Dendritic cell treated with granulocyte-macrophage colony-stimulating factor and Interleukin-4, amounts not matched to agents 40 ng/mL and 50 ng/mL, for 4 days (primary cell): ENCODE results near the gene CEACAM21.

Source experiments
- H3K27ac Mint-ChIP-seq: one replicate; pipeline ENCODE4 v1.8.0; 2022; ENCODE audit warnings: mild to moderate bottlenecking, mixed read lengths
- H3K27me3 Mint-ChIP-seq: one replicate; pipeline ENCODE4 v1.8.0; 2022; ENCODE audit warnings: mild to moderate bottlenecking, mixed read lengths
- H3K36me3 Mint-ChIP-seq: one replicate; pipeline ENCODE4 v1.8.0; 2022; ENCODE audit warnings: low read depth, mixed read lengths
- H3K4me1 Mint-ChIP-seq: one replicate; pipeline ENCODE4 v1.8.0; 2022; ENCODE audit warnings: low read depth, mixed read lengths
- H3K4me3 Mint-ChIP-seq: one replicate; pipeline ENCODE4 v1.8.0; 2022; ENCODE audit warnings: mild to moderate bottlenecking, moderate library complexity, mixed read lengths
- H3K9me3 Mint-ChIP-seq: one replicate; pipeline ENCODE4 v1.8.0; 2022; ENCODE audit warnings: mixed read lengths
- intact Hi-C: fragments of 100-400 bp; cut with micrococcal nuclease; formaldehyde crosslinking; loops from one replicate; pipeline ENCODE4 v1.15.0; 2022

CEACAM21 gene

GRCh38 chr19:41584931-41585330 is 9.0 kb downstream of the CEACAM21 start:
- Mint-ChIP-seq H3K4me3 (no peak overlapping the region), H3K27ac (no peak overlapping the region), H3K9me3 (peaks cover 30% of the 10 kb centered on the region), H3K4me1 (peaks cover 6% of the 10 kb centered on the region), H3K27me3 (peaks cover 2% of the 10 kb centered on the region), H3K36me3 (peaks cover 48% of the 10 kb centered on the region)
- intact Hi-C loops, result no loop called here

- peaks cover 6% of the 10 kb centered on the region for H3K4me1 Mint-ChIP-seq
- H3K27ac Mint-ChIP-seq, result no peak overlapping the region
- peaks cover 20% of the 10 kb centered on the region for H3K9me3 Mint-ChIP-seq
- H3K4me3 Mint-ChIP-seq, result no peak overlapping the region
- peaks cover 37% of the 10 kb centered on the region for H3K36me3 Mint-ChIP-seq
- intact Hi-C loops, result no loop called here
- peaks cover 8% of the 10 kb centered on the region for H3K27me3 Mint-ChIP-seq
Observed at GRCh38 chr19:41586064-41586463, 10.1 kb downstream of the CEACAM21 start.

- intact Hi-C loops, result no loop called here
- H3K9me3 Mint-ChIP-seq, result peaks cover 10% of the 10 kb centered on the region
- H3K4me3 Mint-ChIP-seq, result no peak overlapping the region
- peaks cover 6% of the 10 kb centered on the region for H3K4me1 Mint-ChIP-seq
- no peak overlapping the region for H3K27ac Mint-ChIP-seq
- peaks cover 25% of the 10 kb centered on the region for H3K36me3 Mint-ChIP-seq
- H3K27me3 Mint-ChIP-seq, result peaks cover 10% of the 10 kb centered on the region
Observed at GRCh38 chr19:41587101-41587837, 11.3 kb downstream of the CEACAM21 start.

DNA sequence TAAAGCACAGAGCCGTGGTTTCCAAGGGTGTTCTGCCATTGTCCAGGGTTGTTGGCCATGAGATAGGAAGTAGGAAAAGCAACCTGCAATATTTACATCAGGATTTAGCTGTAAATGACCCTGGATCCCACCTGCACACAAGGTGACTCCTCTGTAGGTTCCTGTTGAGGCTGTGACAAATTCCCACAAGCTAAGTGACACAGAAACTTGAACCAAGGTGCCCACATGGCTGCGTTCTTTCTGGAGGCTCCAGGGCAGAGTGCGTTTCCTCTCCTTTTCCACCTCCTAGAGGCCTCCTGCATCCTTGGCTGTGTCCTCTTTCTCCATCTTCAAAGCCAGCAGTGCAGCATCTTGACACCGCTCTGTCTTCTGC is 11.9 kb downstream of the CEACAM21 start:
- intact Hi-C loops, result no loop called here
- peaks cover 6% of the 10 kb centered on the region for H3K4me1 Mint-ChIP-seq
- no peak overlapping the region for H3K4me3 Mint-ChIP-seq
- H3K9me3 Mint-ChIP-seq, result peaks cover 4% of the 10 kb centered on the region
- H3K27ac Mint-ChIP-seq, result no peak overlapping the region
- H3K27me3 Mint-ChIP-seq, result peaks cover 15% of the 10 kb centered on the region
- peaks cover 19% of the 10 kb centered on the region for H3K36me3 Mint-ChIP-seq

GRCh38 chr19:41588497-41589209 is 12.7 kb downstream of the CEACAM21 start:
- Mint-ChIP-seq H3K9me3 (no peaks in the 10 kb centered on the region), H3K36me3 (peaks cover 14% of the 10 kb centered on the region), H3K27me3 (peaks cover 15% of the 10 kb centered on the region), H3K4me3 (no peak overlapping the region), H3K4me1 (peaks cover 6% of the 10 kb centered on the region), H3K27ac (no peak overlapping the region)
- intact Hi-C loops, result no loop called here

DNA sequence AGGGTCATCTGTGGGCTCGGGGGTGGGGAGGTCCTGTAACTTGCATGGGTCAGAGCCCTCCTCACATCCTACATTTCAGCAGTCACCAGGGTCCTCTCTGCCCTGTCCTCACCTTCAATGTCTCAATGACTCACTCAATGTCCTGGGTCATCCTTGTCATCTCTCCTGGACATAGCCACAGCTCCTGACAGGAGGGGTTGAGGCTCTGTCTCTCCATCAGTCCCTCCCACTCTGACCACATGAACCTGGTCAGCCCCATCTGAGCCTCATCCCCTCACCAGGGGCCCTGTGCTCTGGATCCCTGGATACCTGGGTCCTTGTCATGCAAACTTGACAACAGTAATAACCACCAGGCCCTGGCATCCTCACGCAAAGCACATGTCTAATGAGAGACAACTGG is 13.4 kb downstream of the CEACAM21 start:
- no peak overlapping the region for H3K27ac Mint-ChIP-seq
- no peak overlapping the region for H3K4me3 Mint-ChIP-seq
- H3K9me3 Mint-ChIP-seq, result no peaks in the 10 kb centered on the region
- H3K4me1 Mint-ChIP-seq, result peaks cover 8% of the 10 kb centered on the region
- intact Hi-C loops, result no loop called here
- H3K27me3 Mint-ChIP-seq, result peaks cover 15% of the 10 kb centered on the region
- peaks cover 12% of the 10 kb centered on the region for H3K36me3 Mint-ChIP-seq

DNA sequence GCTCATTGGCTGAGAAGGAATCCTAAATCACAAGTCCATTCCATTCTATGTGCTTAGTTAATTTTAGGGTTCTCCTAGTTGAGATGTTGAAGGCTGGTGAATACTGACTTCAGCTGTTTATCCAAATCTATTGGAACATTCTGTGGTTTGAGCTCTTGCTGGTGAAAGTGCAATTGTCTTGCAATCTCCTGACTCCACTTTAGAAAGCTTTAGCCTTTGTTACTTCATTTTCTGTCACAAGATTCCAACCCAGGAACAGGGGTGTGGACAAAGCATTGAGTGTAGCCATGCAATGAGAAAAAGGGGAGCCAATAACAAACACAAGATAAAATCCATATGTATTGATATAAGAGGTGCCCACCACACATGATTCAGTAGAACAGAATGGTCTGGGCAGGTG is 15.0 kb downstream of the CEACAM21 start:
- Mint-ChIP-seq H3K4me1 (peaks cover 5% of the 10 kb centered on the region), H3K9me3 (no peaks in the 10 kb centered on the region), H3K36me3 (no peaks in the 10 kb centered on the region), H3K27ac (no peak overlapping the region), H3K27me3 (peaks cover 17% of the 10 kb centered on the region), H3K4me3 (no peak overlapping the region)
- intact Hi-C loops, result no loop called here

DNA sequence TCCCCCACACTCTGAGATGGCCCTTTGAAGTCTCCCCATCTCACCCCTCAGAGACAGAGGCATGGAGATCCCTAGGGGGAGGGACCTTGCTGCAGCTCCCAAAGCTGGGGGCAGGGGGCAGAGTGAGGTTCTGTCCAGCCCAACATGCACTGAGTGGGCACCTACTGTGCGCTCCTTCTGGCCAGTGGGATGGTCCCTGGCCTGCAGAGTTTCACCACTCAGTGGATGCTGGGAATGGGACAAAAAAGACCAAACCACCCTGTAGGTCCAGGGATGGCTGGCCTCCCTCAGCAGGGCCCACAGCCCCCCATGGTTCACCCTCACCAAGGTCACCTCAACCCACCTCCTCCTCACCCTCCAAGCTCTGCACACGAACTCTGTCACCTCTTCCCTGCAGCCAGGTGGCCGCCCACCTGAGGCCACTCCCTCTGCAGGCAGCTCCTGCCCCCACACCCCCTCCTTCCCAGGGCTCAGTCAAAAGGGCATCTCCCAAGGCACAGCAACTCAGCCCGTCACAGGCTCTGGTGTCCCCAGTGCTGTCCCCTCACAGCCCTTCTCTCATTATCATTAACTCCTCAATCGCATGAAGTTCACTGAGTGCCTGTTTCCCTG is 16.1 kb downstream of the CEACAM21 start:
- Mint-ChIP-seq H3K4me3 (no peak overlapping the region), H3K9me3 (no peaks in the 10 kb centered on the region)
- intact Hi-C loops, result no loop called here

DNA sequence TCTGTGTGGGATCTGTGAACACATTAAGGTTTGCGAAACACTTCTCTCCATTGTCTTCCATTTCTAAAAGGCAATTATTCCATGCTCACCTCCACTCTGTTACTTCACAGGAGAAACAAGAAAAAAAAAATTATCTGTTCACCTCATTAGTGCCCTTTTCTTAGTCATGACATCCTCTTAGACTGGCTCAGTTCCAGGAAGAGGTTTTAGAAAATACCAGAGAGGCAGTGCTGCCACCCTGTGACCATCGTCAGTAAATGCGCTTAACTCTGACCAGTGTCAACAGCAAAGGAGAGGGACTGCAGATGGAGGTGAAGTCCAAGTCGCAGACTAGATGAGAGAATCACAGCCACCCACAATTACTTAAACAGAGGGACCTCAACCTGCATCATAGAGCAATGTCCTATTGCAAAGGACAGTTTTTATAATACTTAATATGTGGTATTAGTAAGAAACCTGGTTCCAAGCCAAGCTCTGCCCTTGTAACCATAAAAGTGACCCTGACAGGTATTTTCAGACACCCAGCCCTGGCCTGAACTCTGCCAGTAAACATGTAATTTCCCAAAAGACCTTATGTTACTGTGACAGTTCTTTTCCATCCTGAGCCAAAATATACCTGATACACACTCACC is 19.4 kb downstream of the CEACAM21 start:
- Mint-ChIP-seq H3K4me1 (peaks cover 16% of the 10 kb centered on the region), H3K27ac (no peak overlapping the region), H3K9me3 (no peaks in the 10 kb centered on the region), H3K36me3 (no peaks in the 10 kb centered on the region), H3K4me3 (no peak overlapping the region), H3K27me3 (peaks cover 16% of the 10 kb centered on the region)
- intact Hi-C loops, result loop anchor here (2.0 kb wide), 1 partner anchor 53 kb away; no protein-coding TSS in a partner anchor

More for the DNA sequence above, 16.1 kb downstream of the CEACAM21 start:
- Mint-ChIP-seq H3K27ac (no peak overlapping the region), H3K4me1 (peaks cover 5% of the 10 kb centered on the region), H3K36me3 (no peaks in the 10 kb centered on the region), H3K27me3 (peaks cover 22% of the 10 kb centered on the region)

DNA sequence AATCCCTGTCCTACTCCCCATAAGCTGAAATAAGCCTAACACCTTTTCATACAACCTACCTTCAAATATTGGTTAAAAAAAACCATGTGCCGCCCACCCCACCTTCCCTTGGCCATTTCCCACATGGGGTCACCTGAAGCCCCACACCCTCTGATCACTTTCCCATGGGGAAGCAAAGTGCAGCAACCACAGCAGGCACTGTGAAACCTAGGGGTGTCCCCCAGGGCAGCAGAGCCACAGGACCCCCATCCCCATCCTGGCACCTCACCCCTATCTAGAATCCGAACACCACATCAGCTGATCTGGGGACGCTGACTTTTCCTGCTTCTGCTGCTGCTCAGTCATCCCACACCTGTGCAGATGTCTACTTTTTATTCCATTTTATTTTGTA is 19.9 kb downstream of the CEACAM21 start:
- Mint-ChIP-seq H3K4me3 (no peak overlapping the region), H3K4me1 (peaks cover 16% of the 10 kb centered on the region), H3K36me3 (no peaks in the 10 kb centered on the region), H3K9me3 (no peaks in the 10 kb centered on the region), H3K27me3 (peaks cover 16% of the 10 kb centered on the region), H3K27ac (no peak overlapping the region)
- intact Hi-C loops, result loop anchor here (2.0 kb wide), 1 partner anchor 53 kb away; no protein-coding TSS in a partner anchor

DNA sequence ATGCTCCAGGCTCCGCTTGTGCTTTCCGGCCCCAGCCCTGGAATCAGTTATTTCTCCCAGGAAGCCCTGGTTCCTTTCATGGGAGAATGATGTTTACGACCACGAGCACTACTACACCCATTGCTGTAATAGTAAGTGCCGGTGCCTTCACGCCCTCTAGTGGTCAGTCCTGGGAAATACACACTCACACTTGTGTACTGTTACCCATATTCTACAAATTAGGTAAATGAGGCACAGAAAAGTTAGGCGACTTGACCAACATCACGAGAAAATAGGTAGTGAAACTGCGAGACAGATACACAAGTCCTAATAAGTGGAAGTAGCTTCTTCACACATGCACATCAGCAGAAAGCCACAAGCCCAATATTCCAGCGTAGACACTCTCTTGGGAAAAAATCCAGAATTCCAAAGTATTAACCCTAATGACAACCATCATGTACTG is 21.7 kb downstream of the CEACAM21 start:
- no peak overlapping the region for H3K27ac Mint-ChIP-seq
- intact Hi-C loops, result no loop called here
- no peaks in the 10 kb centered on the region for H3K9me3 Mint-ChIP-seq
- peaks cover 16% of the 10 kb centered on the region for H3K4me1 Mint-ChIP-seq
- H3K4me3 Mint-ChIP-seq, result no peak overlapping the region
- peaks cover 9% of the 10 kb centered on the region for H3K27me3 Mint-ChIP-seq
- H3K36me3 Mint-ChIP-seq, result no peaks in the 10 kb centered on the region

DNA sequence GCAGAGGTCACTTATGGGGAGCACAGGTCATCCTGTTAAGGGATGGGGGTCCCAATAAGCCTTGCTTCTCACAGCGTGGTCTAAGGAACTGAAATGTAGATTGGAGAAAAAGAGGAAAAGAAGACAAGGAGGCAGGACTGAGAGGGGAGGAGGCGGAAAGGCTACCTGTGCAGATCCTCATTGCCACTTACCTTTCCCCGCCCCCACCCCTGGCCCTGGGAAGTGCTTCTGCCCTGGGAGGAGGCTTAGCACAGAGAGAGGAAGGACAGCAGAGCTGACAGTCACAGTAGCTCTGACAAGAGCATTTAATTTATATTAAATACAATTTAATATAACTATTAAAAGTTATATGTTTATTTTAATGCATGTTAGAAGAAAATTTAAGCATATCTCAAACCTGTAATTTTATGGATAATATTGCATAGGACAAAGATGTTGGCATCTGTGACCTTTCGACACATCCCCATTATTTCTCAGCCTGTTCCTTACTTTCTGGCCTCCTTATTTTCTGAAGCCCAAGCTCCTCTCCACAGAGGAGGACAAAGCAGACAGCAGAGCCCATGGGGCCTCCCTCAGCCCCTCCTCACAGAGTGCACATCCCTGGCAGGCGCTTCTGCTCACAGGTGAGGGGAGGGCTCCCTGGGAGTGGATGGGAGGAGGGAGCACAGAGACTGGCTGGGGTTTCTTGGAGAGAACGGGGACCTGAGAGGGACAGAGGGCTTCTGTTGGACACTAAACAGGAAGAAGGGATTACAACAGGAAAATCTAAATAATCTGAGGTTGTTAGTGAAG is 23.4 kb downstream of the CEACAM21 start:
- Mint-ChIP-seq H3K4me1 (peaks cover 14% of the 10 kb centered on the region), H3K9me3 (no peaks in the 10 kb centered on the region), H3K36me3 (no peaks in the 10 kb centered on the region), H3K4me3 (no peak overlapping the region), H3K27ac (no peak overlapping the region), H3K27me3 (peaks cover 10% of the 10 kb centered on the region)
- intact Hi-C loops, result no loop called here

DNA sequence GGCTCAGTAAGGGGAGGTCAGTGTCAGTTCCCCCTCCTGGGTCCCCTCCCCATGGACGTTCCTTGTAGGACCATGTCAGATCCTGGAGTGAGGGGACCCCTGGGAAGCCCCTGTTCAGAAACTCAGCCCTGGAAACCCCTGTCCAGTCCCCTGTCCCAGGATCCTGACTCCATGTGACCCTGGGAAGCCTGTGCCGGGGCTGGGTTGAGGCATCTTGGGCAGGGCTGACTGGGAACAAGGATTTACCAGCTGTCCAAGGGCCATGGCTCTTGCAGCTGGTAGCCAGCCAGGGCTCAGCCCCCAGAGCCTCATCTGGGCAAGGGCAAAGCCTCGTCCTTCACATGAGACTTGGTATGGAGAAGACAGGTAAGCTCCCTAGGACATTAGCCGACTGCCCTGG is 25.8 kb downstream of the CEACAM21 start:
- H3K4me1 Mint-ChIP-seq, result peaks cover 11% of the 10 kb centered on the region
- intact Hi-C loops, result no loop called here
- no peaks in the 10 kb centered on the region for H3K9me3 Mint-ChIP-seq
- no peaks in the 10 kb centered on the region for H3K36me3 Mint-ChIP-seq
- no peak overlapping the region for H3K4me3 Mint-ChIP-seq
- peaks cover 4% of the 10 kb centered on the region for H3K27me3 Mint-ChIP-seq
- H3K27ac Mint-ChIP-seq, result no peak overlapping the region
